ENCODE measurements around the gene SDK1. TPM values are rescaled to one million over a fixed set of nuclear protein-coding genes. Genes with fewer than 3 reads are reported as not detected.

Gene SDK1
- total RNA-seq, 1 experiment from 2014 or later: 9.3 TPM

- TF ChIP-seq FOXK1 (CRISPR knock-in tag; IDR thresholded peaks at IDR 0.05): no peak
- TF ChIP-seq, protein P1, sequence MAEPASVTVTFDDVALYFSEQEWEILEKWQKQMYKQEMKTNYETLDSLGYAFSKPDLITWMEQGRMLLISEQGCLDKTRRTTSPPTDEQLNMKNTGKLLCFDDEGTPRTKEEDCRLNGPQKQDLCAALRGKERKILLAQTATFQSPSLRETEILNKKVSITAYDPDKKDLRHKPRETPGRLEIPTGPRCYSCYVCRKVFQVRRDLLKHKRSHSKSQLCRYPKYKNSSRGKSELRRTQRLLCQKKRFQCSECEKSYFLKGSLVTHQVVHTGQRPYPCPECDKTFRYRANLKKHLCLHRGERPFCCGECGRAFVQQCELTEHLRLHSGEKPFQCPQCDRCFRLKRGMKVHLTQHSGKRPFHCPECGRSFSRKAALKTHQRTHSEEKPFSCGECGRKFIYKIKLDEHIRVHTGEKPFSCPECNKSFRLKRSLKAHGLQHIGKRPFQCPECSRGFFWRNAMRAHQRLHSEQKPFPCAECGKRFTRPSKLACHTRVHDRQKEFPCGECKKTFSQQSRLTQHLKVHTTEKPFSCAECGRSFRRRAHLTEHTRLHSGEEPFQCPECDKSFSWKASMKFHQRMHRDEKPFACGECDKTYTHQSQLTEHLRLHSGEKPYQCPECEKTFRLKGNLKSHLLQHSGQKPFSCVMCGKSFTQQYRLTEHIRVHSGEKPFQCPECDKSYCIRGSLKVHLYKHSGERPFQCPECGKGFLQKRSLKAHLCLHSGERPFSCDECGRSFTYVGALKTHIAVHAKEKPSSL (CRISPR knock-in tag; conservative IDR thresholded peaks at IDR 0.05): no peak
- H3K27ac Mint-ChIP-seq: no peak overlapping the region
- ChIA-PET CTCF (interaction anchor here (1.0 kb wide), 1 partner anchor 101 kb away, joined by 4 read pairs; no protein-coding TSS in a partner anchor), POLR2A (no interaction called here)
- no peak overlapping the region for H3K4me3 Mint-ChIP-seq
- peaks cover 4% of the 10 kb centered on the region for H3K4me1 Mint-ChIP-seq
- no peaks in the 10 kb centered on the region for H3K27me3 Mint-ChIP-seq (ENCODE audit: low read depth)
- DNase-seq (ENCODE audit: low spot score): no peak
- no peaks in the 10 kb centered on the region for H3K36me3 Mint-ChIP-seq
- no peaks in the 10 kb centered on the region for H3K9me3 Mint-ChIP-seq
- no peak for ATAC-seq
These were observed 592.2 kb downstream of the SDK1 start for GRCh38 chr7:3893151-3893788.

- H3K27me3 Mint-ChIP-seq (ENCODE audit: low read depth): no peaks in the 10 kb centered on the region
- DNase-seq (ENCODE audit: low spot score) (no peak), ATAC-seq (no peak)
- no peak overlapping the region for H3K27ac Mint-ChIP-seq
- H3K36me3 Mint-ChIP-seq: no peaks in the 10 kb centered on the region
- H3K9me3 Mint-ChIP-seq: no peaks in the 10 kb centered on the region
- H3K4me1 Mint-ChIP-seq: peaks cover 4% of the 10 kb centered on the region
- CTCF ChIA-PET: interaction anchor here (1.0 to 1.3 kb wide), 2 partner anchors 101 kb away, joined by 4 to 6 read pairs; no protein-coding TSS in a partner anchor
- POLR2A ChIA-PET: no interaction called here
- no peak overlapping the region for H3K4me3 Mint-ChIP-seq
- TF ChIP-seq, protein P2, sequence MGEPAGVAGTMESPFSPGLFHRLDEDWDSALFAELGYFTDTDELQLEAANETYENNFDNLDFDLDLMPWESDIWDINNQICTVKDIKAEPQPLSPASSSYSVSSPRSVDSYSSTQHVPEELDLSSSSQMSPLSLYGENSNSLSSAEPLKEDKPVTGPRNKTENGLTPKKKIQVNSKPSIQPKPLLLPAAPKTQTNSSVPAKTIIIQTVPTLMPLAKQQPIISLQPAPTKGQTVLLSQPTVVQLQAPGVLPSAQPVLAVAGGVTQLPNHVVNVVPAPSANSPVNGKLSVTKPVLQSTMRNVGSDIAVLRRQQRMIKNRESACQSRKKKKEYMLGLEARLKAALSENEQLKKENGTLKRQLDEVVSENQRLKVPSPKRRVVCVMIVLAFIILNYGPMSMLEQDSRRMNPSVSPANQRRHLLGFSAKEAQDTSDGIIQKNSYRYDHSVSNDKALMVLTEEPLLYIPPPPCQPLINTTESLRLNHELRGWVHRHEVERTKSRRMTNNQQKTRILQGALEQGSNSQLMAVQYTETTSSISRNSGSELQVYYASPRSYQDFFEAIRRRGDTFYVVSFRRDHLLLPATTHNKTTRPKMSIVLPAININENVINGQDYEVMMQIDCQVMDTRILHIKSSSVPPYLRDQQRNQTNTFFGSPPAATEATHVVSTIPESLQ (CRISPR knock-in tag; IDR thresholded peaks at IDR 0.05): no peak
- TF ChIP-seq ZNF671 (CRISPR knock-in tag; IDR thresholded peaks at IDR 0.05): no peak
- no peak for TF ChIP-seq ZNF532 (CRISPR knock-in tag; IDR thresholded peaks at IDR 0.05; ENCODE audit: borderline replicate concordance)
- no peak for TF ChIP-seq MXD4 (CRISPR knock-in tag; IDR thresholded peaks at IDR 0.05; ENCODE audit: borderline replicate concordance)
- TF ChIP-seq CREB1 (CRISPR knock-in tag; IDR thresholded peaks at IDR 0.05): no peak
- no peak for TF ChIP-seq JUN (CRISPR knock-in tag; IDR thresholded peaks at IDR 0.05)
- no peak for TF ChIP-seq TEAD4 (CRISPR knock-in tag; IDR thresholded peaks at IDR 0.05)
- no peak for TF ChIP-seq ZNF396 (CRISPR knock-in tag; IDR thresholded peaks at IDR 0.05; ENCODE audit: borderline replicate concordance)
- no peak for TF ChIP-seq ZNF423 (CRISPR knock-in tag; IDR thresholded peaks at IDR 0.05)
- no peak for TF ChIP-seq SMAD3 (CRISPR knock-in tag; IDR thresholded peaks at IDR 0.05; ENCODE audit: borderline replicate concordance)
- TF ChIP-seq, protein P3, sequence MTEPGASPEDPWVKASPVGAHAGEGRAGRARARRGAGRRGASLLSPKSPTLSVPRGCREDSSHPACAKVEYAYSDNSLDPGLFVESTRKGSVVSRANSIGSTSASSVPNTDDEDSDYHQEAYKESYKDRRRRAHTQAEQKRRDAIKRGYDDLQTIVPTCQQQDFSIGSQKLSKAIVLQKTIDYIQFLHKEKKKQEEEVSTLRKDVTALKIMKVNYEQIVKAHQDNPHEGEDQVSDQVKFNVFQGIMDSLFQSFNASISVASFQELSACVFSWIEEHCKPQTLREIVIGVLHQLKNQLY (CRISPR knock-in tag; IDR thresholded peaks at IDR 0.05): no peak
- no peak for TF ChIP-seq E2F5 (CRISPR knock-in tag; IDR thresholded peaks at IDR 0.05)
- no peak for TF ChIP-seq GRHL2 (CRISPR knock-in tag; IDR thresholded peaks at IDR 0.05; ENCODE audit: insufficient replicate concordance, severe bottlenecking)
These were observed 592.7 kb downstream of the SDK1 start for GRCh38 chr7:3893789-3894153.

Measured in WTC11 (cell line).